ENCODE results near the gene AGRN.

Gene AGRN

DNA sequence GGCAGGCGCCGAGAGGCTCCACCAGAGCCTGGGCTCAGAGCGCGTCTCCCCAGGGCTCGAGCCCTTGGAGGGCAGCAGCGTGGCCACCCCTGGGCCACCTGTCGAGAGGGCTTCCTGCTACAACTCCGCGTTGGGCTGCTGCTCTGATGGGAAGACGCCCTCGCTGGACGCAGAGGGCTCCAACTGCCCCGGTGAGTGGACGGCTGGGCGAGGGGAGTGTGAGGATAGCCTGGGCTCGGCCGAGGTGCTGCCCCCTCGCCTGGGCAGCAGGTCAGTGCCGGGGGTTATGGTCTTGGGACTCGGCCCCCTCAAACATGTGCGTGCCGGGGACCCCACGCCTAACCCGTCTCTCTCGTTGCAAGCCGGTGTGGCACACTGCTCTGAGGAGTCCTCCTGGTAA lies 26.8 kb downstream of the AGRN start:
- no peak for DNase-seq (ENCODE audit: low read depth)
- TF ChIP-seq, protein P1, sequence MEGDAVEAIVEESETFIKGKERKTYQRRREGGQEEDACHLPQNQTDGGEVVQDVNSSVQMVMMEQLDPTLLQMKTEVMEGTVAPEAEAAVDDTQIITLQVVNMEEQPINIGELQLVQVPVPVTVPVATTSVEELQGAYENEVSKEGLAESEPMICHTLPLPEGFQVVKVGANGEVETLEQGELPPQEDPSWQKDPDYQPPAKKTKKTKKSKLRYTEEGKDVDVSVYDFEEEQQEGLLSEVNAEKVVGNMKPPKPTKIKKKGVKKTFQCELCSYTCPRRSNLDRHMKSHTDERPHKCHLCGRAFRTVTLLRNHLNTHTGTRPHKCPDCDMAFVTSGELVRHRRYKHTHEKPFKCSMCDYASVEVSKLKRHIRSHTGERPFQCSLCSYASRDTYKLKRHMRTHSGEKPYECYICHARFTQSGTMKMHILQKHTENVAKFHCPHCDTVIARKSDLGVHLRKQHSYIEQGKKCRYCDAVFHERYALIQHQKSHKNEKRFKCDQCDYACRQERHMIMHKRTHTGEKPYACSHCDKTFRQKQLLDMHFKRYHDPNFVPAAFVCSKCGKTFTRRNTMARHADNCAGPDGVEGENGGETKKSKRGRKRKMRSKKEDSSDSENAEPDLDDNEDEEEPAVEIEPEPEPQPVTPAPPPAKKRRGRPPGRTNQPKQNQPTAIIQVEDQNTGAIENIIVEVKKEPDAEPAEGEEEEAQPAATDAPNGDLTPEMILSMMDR (conservative IDR thresholded peaks at IDR 0.05; ENCODE audit: low read length), result no peak
- no peak overlapping the region for H3K4me3 ChIP-seq (ENCODE audit: low read length)

DNA sequence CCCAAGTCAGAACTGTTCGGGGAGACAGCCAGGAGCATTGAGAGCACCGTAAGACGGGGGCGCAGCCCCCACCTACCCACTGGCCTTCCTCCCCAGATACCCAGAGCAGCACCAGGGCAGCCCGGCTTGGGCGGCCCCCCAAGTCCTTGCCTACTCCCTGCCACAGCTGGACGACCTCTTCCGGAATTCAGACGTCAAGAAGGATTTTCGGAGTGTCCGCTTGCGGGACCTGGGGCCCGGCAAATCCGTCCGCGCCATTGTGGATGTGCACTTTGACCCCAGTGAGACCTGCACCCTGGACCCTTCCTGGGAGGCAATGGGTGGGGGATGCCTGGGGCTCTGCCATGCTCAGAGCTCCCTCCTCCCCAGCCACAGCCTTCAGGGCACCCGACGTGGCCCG lies 27.5 kb downstream of the AGRN start:
- DNase-seq (ENCODE audit: low read depth), result no peak
- TF ChIP-seq, protein P1 (conservative IDR thresholded peaks at IDR 0.05; ENCODE audit: low read length), result no peak
- H3K4me3 ChIP-seq (ENCODE audit: low read length), result no peak overlapping the region

DNA sequence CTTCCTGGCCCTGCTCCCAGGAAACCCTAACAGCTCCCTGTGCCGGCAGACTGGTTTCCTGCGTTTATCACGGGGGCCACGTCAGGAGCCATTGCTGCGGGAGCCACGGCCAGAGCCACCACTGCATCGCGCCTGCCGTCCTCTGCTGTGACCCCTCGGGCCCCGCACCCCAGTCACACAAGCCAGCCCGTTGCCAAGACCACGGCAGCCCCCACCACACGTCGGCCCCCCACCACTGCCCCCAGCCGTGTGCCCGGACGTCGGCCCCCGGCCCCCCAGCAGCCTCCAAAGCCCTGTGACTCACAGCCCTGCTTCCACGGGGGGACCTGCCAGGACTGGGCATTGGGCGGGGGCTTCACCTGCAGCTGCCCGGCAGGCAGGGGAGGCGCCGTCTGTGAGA lies 28.0 kb downstream of the AGRN start:
- no peak overlapping the region for H3K4me3 ChIP-seq (ENCODE audit: low read length)
- no peak for DNase-seq (ENCODE audit: low read depth)
- TF ChIP-seq, protein P1 (conservative IDR thresholded peaks at IDR 0.05; ENCODE audit: low read length), result no peak

DNA sequence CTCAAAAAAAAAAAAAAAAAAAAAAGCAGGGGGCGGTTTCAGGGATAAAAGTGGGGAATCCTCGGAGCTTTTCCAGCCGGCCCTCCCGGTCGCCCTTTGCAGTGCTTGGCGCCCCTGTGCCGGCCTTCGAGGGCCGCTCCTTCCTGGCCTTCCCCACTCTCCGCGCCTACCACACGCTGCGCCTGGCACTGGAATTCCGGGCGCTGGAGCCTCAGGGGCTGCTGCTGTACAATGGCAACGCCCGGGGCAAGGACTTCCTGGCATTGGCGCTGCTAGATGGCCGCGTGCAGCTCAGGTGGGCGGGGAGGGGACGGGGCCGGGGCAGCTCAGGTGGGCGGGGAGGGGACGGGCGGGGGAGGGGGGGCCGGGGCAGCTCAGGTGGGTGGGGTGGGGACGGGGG lies 28.8 kb downstream of the AGRN start:
- no peak for DNase-seq (ENCODE audit: low read depth)
- no peak overlapping the region for H3K4me3 ChIP-seq (ENCODE audit: low read length)
- TF ChIP-seq, protein P1 (conservative IDR thresholded peaks at IDR 0.05; ENCODE audit: low read length), result no peak

DNA sequence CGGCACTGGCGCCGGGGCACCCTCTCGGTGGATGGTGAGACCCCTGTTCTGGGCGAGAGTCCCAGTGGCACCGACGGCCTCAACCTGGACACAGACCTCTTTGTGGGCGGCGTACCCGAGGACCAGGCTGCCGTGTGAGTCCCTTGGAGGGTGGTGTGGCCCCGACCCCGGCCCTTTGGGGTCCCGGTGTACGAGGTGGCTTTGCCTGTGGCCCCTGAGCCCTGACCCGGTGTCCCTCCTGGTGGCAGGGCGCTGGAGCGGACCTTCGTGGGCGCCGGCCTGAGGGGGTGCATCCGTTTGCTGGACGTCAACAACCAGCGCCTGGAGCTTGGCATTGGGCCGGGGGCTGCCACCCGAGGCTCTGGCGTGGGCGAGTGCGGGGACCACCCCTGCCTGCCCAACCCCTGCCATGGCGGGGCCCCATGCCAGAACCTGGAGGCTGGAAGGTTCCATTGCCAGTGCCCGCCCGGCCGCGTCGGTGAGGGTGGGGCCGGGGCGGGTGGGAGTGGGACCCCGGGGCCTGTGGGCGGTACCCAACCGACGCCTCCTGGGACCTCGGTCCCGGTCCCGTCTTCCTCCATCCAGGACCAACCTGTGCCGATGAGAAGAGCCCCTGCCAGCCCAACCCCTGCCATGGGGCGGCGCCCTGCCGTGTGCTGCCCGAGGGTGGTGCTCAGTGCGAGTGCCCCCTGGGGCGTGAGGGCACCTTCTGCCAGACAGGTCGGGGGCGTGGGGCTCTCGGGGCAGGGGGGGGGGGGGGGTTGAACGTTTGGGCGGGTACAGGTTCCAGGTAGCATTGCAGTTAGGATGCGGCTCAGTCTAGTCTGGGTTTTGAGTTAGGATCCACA lies 29.6 kb downstream of the AGRN start:
- TF ChIP-seq, protein P1 (conservative IDR thresholded peaks at IDR 0.05; ENCODE audit: low read length), result no peak
- no peak for DNase-seq (ENCODE audit: low read depth)
- no peak overlapping the region for H3K4me3 ChIP-seq (ENCODE audit: low read length)

DNA sequence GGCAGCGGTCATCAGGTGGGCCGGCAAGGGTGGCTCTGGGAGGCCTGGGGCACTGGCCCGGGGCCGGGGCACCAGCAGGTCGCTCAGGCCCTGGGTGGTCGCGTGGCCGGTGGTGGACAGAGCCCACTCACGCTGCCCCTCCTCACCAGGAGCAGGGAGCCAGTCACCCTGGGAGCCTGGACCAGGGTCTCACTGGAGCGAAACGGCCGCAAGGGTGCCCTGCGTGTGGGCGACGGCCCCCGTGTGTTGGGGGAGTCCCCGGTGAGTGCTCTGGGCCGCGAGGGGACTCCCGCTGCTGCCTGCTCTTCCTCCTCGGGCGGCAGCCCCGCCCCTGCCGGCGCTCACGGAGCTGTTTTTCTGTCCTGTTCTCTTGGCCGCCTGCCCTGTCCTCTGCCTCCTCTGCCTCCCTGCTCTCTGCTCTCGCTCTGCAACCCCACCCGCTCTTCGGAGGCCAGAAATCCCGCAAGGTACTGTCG lies 30.7 kb downstream of the AGRN start:
- no peak for DNase-seq (ENCODE audit: low read depth)
- TF ChIP-seq, protein P1 (conservative IDR thresholded peaks at IDR 0.05; ENCODE audit: low read length), result no peak
- no peak overlapping the region for H3K4me3 ChIP-seq (ENCODE audit: low read length)
